ENCODE results near the gene DPH5. TPM values are rescaled to one million over a fixed set of nuclear protein-coding genes. Genes with fewer than 3 reads are reported as not detected.
"Not testable (repeated sequence)": the region's sequence is repeated elsewhere in the genome, so short reads cannot be mapped to it uniquely, and the experiment has no call there.

The DPH5 gene
- total RNA-seq, 1 donor from 2014 or later: 35.4 TPM

GRCh38 chr1:101000131-101000873 is 25.3 kb downstream of the DPH5 start:
- intact Hi-C loops (cut with DNase I): no loop called here
- no peak for ATAC-seq
- DNase-seq (ENCODE audit: missing footprints): no peak

GRCh38 chr1:100998426-100998825 is 27.2 kb downstream of the DPH5 start:
- intact Hi-C loops (cut with DNase I): no loop called here
- no peak for DNase-seq (ENCODE audit: missing footprints)
- no peak for ATAC-seq

GRCh38 chr1:100995198-100995988 is 30.2 kb downstream of the DPH5 start:
- intact Hi-C loops (cut with DNase I): no loop called here
- no peak for ATAC-seq
- DNase-seq (ENCODE audit: missing footprints): no peak

- intact Hi-C loops (cut with DNase I): no loop called here
- DNase-seq (ENCODE audit: missing footprints): no peak
- no peak for ATAC-seq
Observed at GRCh38 chr1:100989306-100990077, 36.1 kb downstream of the DPH5 start.

GRCh38 chr1:100988121-100988520 is 37.5 kb downstream of the DPH5 start:
- DNase-seq (ENCODE audit: missing footprints) (no peak), ATAC-seq (no peak)
- intact Hi-C loops (cut with DNase I): no loop called here

- intact Hi-C loops (cut with DNase I): no loop called here
- ATAC-seq (peak; percentile 57), DNase-seq (ENCODE audit: missing footprints) (no peak)
Observed at GRCh38 chr1:100982793-100983192, 42.8 kb downstream of the DPH5 start.

- intact Hi-C loops (cut with DNase I): no loop called here
- ATAC-seq: no peak
- no peak for DNase-seq (ENCODE audit: missing footprints)
Observed at GRCh38 chr1:100979631-100980030, 46.0 kb downstream of the DPH5 start.

GRCh38 chr1:100976936-100977335 is 48.6 kb downstream of the DPH5 start:
- intact Hi-C loops (cut with DNase I): no loop called here
- ATAC-seq (no peak), DNase-seq (ENCODE audit: missing footprints) (no peak)

- DNase-seq (ENCODE audit: missing footprints) (no peak), ATAC-seq (no peak)
- intact Hi-C loops (cut with DNase I): no loop called here
Observed at GRCh38 chr1:100972185-100972584, 53.4 kb downstream of the DPH5 start.

- intact Hi-C loops (cut with DNase I): no loop called here
- ATAC-seq: no peak
- no peak for DNase-seq (ENCODE audit: missing footprints)
Observed at GRCh38 chr1:100971021-100971420, 54.6 kb downstream of the DPH5 start.

- no peak for DNase-seq (ENCODE audit: missing footprints)
- intact Hi-C loops (cut with DNase I): no loop called here
- ATAC-seq: no peak
Observed at GRCh38 chr1:100969327-100969726, 56.3 kb downstream of the DPH5 start.

GRCh38 chr1:100968621-100969020 is 57.0 kb downstream of the DPH5 start:
- DNase-seq (ENCODE audit: missing footprints): no peak
- intact Hi-C loops (cut with DNase I): no loop called here
- no peak for ATAC-seq

GRCh38 chr1:100960098-100960497 is 65.5 kb downstream of the DPH5 start:
- DNase-seq (ENCODE audit: missing footprints) (no peak), ATAC-seq (no peak)
- intact Hi-C loops (cut with DNase I): no loop called here

GRCh38 chr1:100959502-100960060 is 66.0 kb downstream of the DPH5 start:
- intact Hi-C loops (cut with DNase I): no loop called here
- ATAC-seq (no peak), DNase-seq (ENCODE audit: missing footprints) (no peak)

GRCh38 chr1:100955322-100955721 is 70.3 kb downstream of the DPH5 start:
- no peak for ATAC-seq
- intact Hi-C loops (cut with DNase I): no loop called here
- DNase-seq (ENCODE audit: missing footprints): no peak

GRCh38 chr1:100953960-100954730 is 71.4 kb downstream of the DPH5 start:
- no peak for ATAC-seq
- no peak for DNase-seq (ENCODE audit: missing footprints)
- intact Hi-C loops (cut with DNase I): no loop called here

GRCh38 chr1:100952970-100953369 is 72.6 kb downstream of the DPH5 start:
- DNase-seq (ENCODE audit: missing footprints); intact Hi-C loops (cut with DNase I); ATAC-seq: not testable (repeated sequence)

GRCh38 chr1:100952104-100952745 is 73.4 kb downstream of the DPH5 start:
- intact Hi-C loops (cut with DNase I): no loop called here
- ATAC-seq: no peak
- no peak for DNase-seq (ENCODE audit: missing footprints)

Data from Right ventricle myocardium inferior (tissue), 1 donor.